ENCODE measurements around the gene ZSCAN1.

DNA sequence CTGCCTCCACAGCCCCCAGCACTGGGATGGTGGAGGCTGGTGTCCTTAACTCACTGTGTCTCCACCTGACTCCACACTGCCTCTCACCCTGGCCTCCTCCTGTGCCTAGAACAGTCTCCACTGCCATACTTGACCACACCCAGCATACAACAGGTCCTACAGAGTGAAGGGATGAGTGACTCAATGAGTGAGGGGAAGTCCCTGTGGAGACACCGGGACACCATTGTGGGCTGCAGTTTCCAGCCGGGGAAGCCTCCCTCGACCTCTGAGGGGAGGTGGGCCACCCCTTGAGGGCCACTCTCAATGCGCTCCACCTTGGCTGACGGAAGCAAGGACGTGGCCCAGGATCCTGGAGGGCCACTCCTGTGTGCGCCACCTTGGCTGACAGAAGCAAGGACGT, 22.4 kb downstream of the ZSCAN1 start:
- TF ChIP-seq ZNF622 (IDR thresholded peaks at IDR 0.05) = no peak
- TF ChIP-seq, protein P1, sequence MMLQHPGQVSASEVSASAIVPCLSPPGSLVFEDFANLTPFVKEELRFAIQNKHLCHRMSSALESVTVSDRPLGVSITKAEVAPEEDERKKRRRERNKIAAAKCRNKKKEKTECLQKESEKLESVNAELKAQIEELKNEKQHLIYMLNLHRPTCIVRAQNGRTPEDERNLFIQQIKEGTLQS (IDR thresholded peaks at IDR 0.05; ENCODE audit: borderline replicate concordance, extremely low read depth, low read depth, low read length) = no peak
- no peak for TF ChIP-seq POLR2AphosphoS5 (IDR thresholded peaks at IDR 0.05; ENCODE audit: low read length)
- TF ChIP-seq YBX1 (IDR thresholded peaks at IDR 0.05) = no peak
- TF ChIP-seq, protein P2, sequence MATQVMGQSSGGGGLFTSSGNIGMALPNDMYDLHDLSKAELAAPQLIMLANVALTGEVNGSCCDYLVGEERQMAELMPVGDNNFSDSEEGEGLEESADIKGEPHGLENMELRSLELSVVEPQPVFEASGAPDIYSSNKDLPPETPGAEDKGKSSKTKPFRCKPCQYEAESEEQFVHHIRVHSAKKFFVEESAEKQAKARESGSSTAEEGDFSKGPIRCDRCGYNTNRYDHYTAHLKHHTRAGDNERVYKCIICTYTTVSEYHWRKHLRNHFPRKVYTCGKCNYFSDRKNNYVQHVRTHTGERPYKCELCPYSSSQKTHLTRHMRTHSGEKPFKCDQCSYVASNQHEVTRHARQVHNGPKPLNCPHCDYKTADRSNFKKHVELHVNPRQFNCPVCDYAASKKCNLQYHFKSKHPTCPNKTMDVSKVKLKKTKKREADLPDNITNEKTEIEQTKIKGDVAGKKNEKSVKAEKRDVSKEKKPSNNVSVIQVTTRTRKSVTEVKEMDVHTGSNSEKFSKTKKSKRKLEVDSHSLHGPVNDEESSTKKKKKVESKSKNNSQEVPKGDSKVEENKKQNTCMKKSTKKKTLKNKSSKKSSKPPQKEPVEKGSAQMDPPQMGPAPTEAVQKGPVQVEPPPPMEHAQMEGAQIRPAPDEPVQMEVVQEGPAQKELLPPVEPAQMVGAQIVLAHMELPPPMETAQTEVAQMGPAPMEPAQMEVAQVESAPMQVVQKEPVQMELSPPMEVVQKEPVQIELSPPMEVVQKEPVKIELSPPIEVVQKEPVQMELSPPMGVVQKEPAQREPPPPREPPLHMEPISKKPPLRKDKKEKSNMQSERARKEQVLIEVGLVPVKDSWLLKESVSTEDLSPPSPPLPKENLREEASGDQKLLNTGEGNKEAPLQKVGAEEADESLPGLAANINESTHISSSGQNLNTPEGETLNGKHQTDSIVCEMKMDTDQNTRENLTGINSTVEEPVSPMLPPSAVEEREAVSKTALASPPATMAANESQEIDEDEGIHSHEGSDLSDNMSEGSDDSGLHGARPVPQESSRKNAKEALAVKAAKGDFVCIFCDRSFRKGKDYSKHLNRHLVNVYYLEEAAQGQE (IDR thresholded peaks at IDR 0.05; ENCODE audit: low read depth, low read length) = no peak
- no peak for TF ChIP-seq PAX8 (IDR thresholded peaks at IDR 0.05)
- TF ChIP-seq SP1 (IDR thresholded peaks at IDR 0.05; ENCODE audit: low read depth, low read length) = no peak
- no peak for TF ChIP-seq ZNF24 (IDR thresholded peaks at IDR 0.05)
- TF ChIP-seq, protein P3, sequence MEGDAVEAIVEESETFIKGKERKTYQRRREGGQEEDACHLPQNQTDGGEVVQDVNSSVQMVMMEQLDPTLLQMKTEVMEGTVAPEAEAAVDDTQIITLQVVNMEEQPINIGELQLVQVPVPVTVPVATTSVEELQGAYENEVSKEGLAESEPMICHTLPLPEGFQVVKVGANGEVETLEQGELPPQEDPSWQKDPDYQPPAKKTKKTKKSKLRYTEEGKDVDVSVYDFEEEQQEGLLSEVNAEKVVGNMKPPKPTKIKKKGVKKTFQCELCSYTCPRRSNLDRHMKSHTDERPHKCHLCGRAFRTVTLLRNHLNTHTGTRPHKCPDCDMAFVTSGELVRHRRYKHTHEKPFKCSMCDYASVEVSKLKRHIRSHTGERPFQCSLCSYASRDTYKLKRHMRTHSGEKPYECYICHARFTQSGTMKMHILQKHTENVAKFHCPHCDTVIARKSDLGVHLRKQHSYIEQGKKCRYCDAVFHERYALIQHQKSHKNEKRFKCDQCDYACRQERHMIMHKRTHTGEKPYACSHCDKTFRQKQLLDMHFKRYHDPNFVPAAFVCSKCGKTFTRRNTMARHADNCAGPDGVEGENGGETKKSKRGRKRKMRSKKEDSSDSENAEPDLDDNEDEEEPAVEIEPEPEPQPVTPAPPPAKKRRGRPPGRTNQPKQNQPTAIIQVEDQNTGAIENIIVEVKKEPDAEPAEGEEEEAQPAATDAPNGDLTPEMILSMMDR (IDR thresholded peaks at IDR 0.05 in 2 of 3, conservative IDR thresholded peaks at IDR 0.05 in 1 of 3; ENCODE audit: control insufficient read depth in 2 of 3, extremely low read depth in 1 of 3, insufficient read depth in 1 of 3, low read depth in 3 of 3, low read length in 3 of 3) = no peak
- TF ChIP-seq, protein P4, sequence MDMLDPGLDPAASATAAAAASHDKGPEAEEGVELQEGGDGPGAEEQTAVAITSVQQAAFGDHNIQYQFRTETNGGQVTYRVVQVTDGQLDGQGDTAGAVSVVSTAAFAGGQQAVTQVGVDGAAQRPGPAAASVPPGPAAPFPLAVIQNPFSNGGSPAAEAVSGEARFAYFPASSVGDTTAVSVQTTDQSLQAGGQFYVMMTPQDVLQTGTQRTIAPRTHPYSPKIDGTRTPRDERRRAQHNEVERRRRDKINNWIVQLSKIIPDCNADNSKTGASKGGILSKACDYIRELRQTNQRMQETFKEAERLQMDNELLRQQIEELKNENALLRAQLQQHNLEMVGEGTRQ (IDR thresholded peaks at IDR 0.05; ENCODE audit: borderline replicate concordance, low read depth, low read length) = no peak

All from GM12878 (cell line).